Measurements from ENCODE around the gene GRM8. TPM values are rescaled to one million over a fixed set of nuclear protein-coding genes. Genes with fewer than 3 reads are reported as not detected.

GRM8 gene
- total and polyA plus RNA-seq, 2 experiments from 2014 or later: 0.92 to 1.3 TPM

GRCh38 chr7:127081539-127081938, 171.2 kb downstream of the GRM8 start:
- Histone ChIP-seq H3K9me3 (ENCODE audit: low read depth) (no peaks in the 10 kb centered on the region), H3K36me3 (no peaks in the 10 kb centered on the region), H3K27ac (no peak overlapping the region), H3K27me3 (no peaks in the 10 kb centered on the region), H3K4me3 (no peak overlapping the region), H3K4me1 (ENCODE audit: low read depth) (no peaks in the 10 kb centered on the region)
- TF ChIP-seq CTCF (IDR thresholded peaks at IDR 0.05; ENCODE audit: low read depth, low read length): no peak
- no peak for DNase-seq (ENCODE audit: low read depth in 1 of 2, low spot score in 1 of 2)

GRCh38 chr7:127080576-127080975, 172.2 kb downstream of the GRM8 start:
- Histone ChIP-seq H3K4me3 (no peak overlapping the region), H3K36me3 (no peaks in the 10 kb centered on the region), H3K27ac (no peak overlapping the region), H3K9me3 (ENCODE audit: low read depth) (no peaks in the 10 kb centered on the region), H3K4me1 (ENCODE audit: low read depth) (no peaks in the 10 kb centered on the region), H3K27me3 (no peaks in the 10 kb centered on the region)
- DNase-seq (ENCODE audit: low read depth in 1 of 2, low spot score in 1 of 2): no peak
- no peak for TF ChIP-seq CTCF (IDR thresholded peaks at IDR 0.05; ENCODE audit: low read depth, low read length)

DNA sequence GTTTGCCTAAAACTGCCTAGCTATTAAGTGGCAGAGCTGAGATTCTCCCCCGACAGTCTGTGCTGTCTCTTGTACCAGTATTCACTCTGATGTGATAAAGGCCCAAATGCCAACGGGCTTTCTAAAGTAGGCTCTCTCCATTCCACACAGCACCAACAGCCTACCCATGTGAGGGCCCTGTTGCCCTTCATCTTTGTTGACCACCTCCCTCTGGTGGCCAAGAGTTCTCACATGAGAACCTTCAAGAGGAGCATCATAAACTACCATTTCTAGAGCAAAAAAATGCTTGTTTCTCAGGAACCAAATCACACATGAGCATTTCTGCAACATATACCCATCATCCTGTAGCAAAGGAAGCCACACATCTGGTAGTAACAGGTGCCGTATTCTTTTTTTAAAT, 185.8 kb downstream of the GRM8 start:
- H3K4me3 ChIP-seq: no peak overlapping the region
- H3K36me3 ChIP-seq: no peaks in the 10 kb centered on the region
- no peak overlapping the region for H3K27ac ChIP-seq
- no peak for TF ChIP-seq CTCF (IDR thresholded peaks at IDR 0.05; ENCODE audit: low read depth, low read length)
- peaks cover 11% of the 10 kb centered on the region for H3K27me3 ChIP-seq
- H3K4me1 ChIP-seq (ENCODE audit: low read depth): no peaks in the 10 kb centered on the region
- H3K9me3 ChIP-seq (ENCODE audit: low read depth): no peaks in the 10 kb centered on the region
- DNase-seq (ENCODE audit: low read depth in 1 of 2, low spot score in 1 of 2): peak in 1 of 2 donors; percentile 25

DNA sequence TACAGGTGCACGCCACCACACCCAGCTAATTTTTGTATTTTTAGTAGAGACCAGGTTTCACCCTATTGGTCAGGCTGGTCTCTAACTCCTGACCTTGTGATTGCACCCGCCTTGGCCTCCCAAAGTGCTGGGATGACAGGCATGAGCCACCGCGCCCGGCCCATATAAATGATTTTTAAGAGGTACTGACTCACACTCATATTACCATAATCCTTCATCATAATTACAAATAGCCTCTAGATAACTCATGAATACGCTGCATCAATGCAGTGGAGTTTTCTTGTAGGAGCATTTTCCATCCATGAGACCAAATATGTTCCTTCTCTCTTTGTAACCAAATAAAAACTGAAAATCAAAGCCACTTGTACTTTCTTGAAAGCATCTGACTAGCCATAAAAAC, 193.3 kb downstream of the GRM8 start:
- Histone ChIP-seq H3K4me3 (no peak overlapping the region), H3K36me3 (no peaks in the 10 kb centered on the region), H3K27ac (no peak overlapping the region), H3K27me3 (peaks cover 18% of the 10 kb centered on the region), H3K4me1 (ENCODE audit: low read depth) (no peaks in the 10 kb centered on the region), H3K9me3 (ENCODE audit: low read depth) (no peaks in the 10 kb centered on the region)
- TF ChIP-seq CTCF (IDR thresholded peaks at IDR 0.05; ENCODE audit: low read depth, low read length): no peak
- no peak for DNase-seq (ENCODE audit: low read depth in 1 of 2, low spot score in 1 of 2)

- no peaks in the 10 kb centered on the region for H3K9me3 ChIP-seq (ENCODE audit: low read depth)
- DNase-seq (ENCODE audit: low read depth in 1 of 2, low spot score in 1 of 2): no peak
- no peak overlapping the region for H3K4me3 ChIP-seq
- peaks cover 18% of the 10 kb centered on the region for H3K27me3 ChIP-seq
- H3K36me3 ChIP-seq: no peaks in the 10 kb centered on the region
- H3K4me1 ChIP-seq (ENCODE audit: low read depth): no peaks in the 10 kb centered on the region
- H3K27ac ChIP-seq: no peak overlapping the region
- no peak for TF ChIP-seq CTCF (IDR thresholded peaks at IDR 0.05; ENCODE audit: low read depth, low read length)
These were observed 194.8 kb downstream of the GRM8 start for GRCh38 chr7:127057918-127058317.

DNA sequence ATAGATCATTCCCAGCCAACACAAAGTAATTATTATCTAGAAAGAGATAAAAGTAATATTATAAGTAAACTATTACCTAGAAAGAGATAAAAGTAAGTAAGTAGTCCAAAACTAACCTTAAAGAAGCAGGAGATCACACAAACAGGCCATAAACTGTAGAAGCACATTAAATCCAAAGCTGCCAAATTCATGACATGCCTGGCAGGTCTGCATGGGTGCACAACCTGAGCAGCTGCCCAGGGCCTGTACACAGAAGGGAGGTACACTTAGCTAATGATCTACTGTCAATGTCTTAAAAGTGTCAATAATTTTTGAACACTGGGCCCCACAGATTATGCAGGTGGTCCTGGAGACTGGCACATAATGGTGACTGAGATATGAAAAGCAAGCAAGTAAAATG, 196.5 kb downstream of the GRM8 start:
- Histone ChIP-seq H3K9me3 (ENCODE audit: low read depth) (no peaks in the 10 kb centered on the region), H3K27me3 (peaks cover 15% of the 10 kb centered on the region), H3K4me1 (ENCODE audit: low read depth) (no peaks in the 10 kb centered on the region), H3K27ac (no peak overlapping the region), H3K4me3 (no peak overlapping the region), H3K36me3 (no peaks in the 10 kb centered on the region)
- no peak for DNase-seq (ENCODE audit: low read depth in 1 of 2, low spot score in 1 of 2)
- no peak for TF ChIP-seq CTCF (IDR thresholded peaks at IDR 0.05; ENCODE audit: low read depth, low read length)
